Endothelial cell (in vitro differentiated cells): ENCODE results near the gene SEMA6B. TPM values are rescaled to one million over a fixed set of nuclear protein-coding genes. Genes with fewer than 3 reads are reported as not detected.

Experiments used
- DNase-seq: peaks from one replicate; pipeline ENCODE4 v3.0.0; 2021; ENCODE audit warnings: low spot score
- H3K27ac Mint-ChIP-seq: one replicate; pipeline ENCODE4 v1.8.0; 2021; ENCODE audit warnings: mixed read lengths, inconsistent platforms; ENCODE audit not compliant: unreplicated experiment
- H3K27me3 Mint-ChIP-seq: one replicate; pipeline ENCODE4 v1.8.0; 2021; ENCODE audit warnings: mild to moderate bottlenecking, moderate library complexity, mixed read lengths, inconsistent platforms; ENCODE audit not compliant: unreplicated experiment
- H3K36me3 Mint-ChIP-seq: one replicate; pipeline ENCODE4 v1.8.0; 2021; ENCODE audit warnings: mild to moderate bottlenecking, low read depth, mixed read lengths, inconsistent platforms; ENCODE audit not compliant: unreplicated experiment
- H3K4me1 Mint-ChIP-seq: one replicate; pipeline ENCODE4 v1.8.0; 2021; ENCODE audit warnings: mild to moderate bottlenecking, mixed read lengths, inconsistent platforms; ENCODE audit not compliant: unreplicated experiment
- H3K4me3 Mint-ChIP-seq: one replicate; pipeline ENCODE4 v1.8.0; 2021; ENCODE audit warnings: mild to moderate bottlenecking, mixed read lengths, inconsistent platforms; ENCODE audit not compliant: unreplicated experiment
- H3K9me3 Mint-ChIP-seq: one replicate; pipeline ENCODE4 v1.8.0; 2021; ENCODE audit warnings: mixed read lengths, inconsistent platforms; ENCODE audit not compliant: unreplicated experiment
- total RNA-seq: library from RNA; stranded (reverse); fragmentation: NEBNext Ultra II Directional; extraction: Animal tissue kit (Norgen Biotek cat#: 25700); gene quantifications from one replicate; pipeline ENCODE4 v1.2.1, GENCODE V29; 2021; ENCODE audit not compliant: unreplicated experiment
- TF ChIP-seq, protein P1 (sequence below): fragments of 200-600 bp; sonication (generic); IDR thresholded peaks from one replicate; pipeline ENCODE4 v1.5.0; 2021; ENCODE audit warnings: antibody characterized with exemption; ENCODE audit not compliant: unreplicated experiment

The SEMA6B gene
- total RNA-seq, 1 donor from 2014 or later: 43.7 TPM

DNA sequence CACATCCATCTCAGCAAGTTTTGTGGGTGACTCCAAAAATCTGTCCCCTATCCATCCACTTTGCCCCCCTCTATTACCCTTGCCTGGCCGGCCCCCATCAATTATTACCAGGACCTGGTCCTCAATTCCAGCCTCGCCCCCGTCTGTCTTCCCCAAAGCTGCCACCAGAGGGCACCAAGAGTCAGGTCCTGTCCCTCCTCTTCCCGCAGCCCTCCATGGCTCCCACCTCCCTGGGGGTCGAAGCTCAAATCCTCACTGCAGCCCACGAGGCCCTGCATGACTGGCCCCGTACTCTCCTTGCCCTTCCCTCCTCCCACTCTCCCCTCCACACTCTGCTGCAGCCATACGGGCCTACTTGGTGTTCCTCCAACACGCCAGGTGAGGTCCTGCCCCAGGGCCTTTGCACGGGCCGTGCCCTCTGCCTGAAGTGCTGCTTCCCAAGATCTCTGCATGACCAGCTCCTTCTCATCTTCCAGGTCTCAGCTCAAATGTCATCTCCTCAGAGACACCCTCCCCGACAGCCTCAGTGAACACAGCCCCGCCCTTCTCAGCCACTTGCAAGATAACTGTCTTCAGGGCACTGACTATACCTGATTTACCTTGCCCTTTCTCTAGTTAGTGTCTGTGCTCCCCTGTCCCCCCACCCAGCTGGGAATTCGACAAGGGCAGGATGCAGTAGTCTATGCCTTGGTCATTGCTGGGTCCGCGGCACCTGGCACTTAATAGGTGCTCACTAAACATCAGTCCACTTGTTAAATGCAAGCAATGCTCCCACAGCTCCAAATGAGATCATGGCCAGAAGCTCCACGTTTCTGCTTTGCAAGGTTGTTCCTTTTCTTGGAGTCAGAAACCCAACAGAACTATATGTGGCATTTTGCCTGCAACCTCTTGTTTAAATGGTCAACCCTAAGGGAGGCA is 16.8 kb upstream of the SEMA6B start:
- no peak overlapping the region for H3K4me3 Mint-ChIP-seq

DNA sequence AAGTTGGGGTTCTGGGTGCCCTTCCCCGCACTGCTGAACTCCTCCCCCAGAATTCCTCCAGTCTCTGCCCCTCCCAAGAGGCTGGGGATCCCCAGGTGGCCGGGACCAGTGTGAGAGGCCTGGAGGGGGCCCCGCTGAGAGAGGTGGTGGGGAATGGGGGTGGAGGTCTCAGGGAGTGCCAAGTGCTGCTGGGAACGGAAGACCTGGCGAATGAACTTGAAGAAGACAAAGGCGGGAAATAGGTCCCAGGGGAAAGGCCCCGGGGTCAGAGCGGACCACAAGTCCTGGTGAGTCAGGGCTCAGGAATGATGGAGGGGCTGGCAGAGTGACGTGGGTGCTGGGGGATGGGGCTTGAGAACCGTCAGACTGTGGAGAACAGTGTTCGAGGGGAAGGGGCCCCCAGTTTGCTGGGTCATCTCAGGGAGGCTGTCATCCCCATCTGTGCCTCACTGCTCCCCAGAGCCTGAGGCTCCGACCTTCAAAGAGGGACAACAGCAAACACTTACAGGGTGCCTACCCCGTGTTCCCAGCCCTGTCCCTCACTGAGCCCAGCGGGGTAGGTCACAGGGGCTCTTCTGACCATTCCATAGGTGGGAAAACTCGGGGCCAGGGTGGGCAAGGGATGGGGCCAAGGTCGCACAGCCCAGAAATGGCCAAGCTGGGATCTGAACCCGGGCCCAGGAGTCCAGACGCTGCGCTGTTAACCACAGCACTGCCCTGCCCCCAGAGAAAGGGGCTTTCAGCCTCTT is 16.0 kb upstream of the SEMA6B start:
- Mint-ChIP-seq H3K27ac (peak overlapping the region; percentile 75), H3K9me3 (no peaks in the 10 kb centered on the region), H3K36me3 (no peaks in the 10 kb centered on the region), H3K4me1 (peaks cover 14% of the 10 kb centered on the region), H3K4me3 (no peak overlapping the region), H3K27me3 (peaks cover 14% of the 10 kb centered on the region)
- DNase-seq: peak; percentile 71
- TF ChIP-seq, protein P1, sequence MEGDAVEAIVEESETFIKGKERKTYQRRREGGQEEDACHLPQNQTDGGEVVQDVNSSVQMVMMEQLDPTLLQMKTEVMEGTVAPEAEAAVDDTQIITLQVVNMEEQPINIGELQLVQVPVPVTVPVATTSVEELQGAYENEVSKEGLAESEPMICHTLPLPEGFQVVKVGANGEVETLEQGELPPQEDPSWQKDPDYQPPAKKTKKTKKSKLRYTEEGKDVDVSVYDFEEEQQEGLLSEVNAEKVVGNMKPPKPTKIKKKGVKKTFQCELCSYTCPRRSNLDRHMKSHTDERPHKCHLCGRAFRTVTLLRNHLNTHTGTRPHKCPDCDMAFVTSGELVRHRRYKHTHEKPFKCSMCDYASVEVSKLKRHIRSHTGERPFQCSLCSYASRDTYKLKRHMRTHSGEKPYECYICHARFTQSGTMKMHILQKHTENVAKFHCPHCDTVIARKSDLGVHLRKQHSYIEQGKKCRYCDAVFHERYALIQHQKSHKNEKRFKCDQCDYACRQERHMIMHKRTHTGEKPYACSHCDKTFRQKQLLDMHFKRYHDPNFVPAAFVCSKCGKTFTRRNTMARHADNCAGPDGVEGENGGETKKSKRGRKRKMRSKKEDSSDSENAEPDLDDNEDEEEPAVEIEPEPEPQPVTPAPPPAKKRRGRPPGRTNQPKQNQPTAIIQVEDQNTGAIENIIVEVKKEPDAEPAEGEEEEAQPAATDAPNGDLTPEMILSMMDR: no peak

More for the DNA sequence above, 16.8 kb upstream of the SEMA6B start:
- TF ChIP-seq, protein P1: peak; percentile 71
- no peaks in the 10 kb centered on the region for H3K36me3 Mint-ChIP-seq
- H3K27me3 Mint-ChIP-seq: peaks cover 14% of the 10 kb centered on the region
- H3K27ac Mint-ChIP-seq: peak overlapping the region; percentile 75
- H3K9me3 Mint-ChIP-seq: no peaks in the 10 kb centered on the region
- DNase-seq: peak; percentile 80
- H3K4me1 Mint-ChIP-seq: peaks cover 14% of the 10 kb centered on the region

- H3K27ac Mint-ChIP-seq: no peak overlapping the region
- peaks cover 7% of the 10 kb centered on the region for H3K27me3 Mint-ChIP-seq
- no peak overlapping the region for H3K4me3 Mint-ChIP-seq
- TF ChIP-seq, protein P1: no peak
- no peaks in the 10 kb centered on the region for H3K36me3 Mint-ChIP-seq
- H3K9me3 Mint-ChIP-seq: no peaks in the 10 kb centered on the region
- DNase-seq: no peak
- H3K4me1 Mint-ChIP-seq: peaks cover 14% of the 10 kb centered on the region
Measured at GRCh38 chr19:4573682-4574081, 14.2 kb upstream of the SEMA6B start.

DNA sequence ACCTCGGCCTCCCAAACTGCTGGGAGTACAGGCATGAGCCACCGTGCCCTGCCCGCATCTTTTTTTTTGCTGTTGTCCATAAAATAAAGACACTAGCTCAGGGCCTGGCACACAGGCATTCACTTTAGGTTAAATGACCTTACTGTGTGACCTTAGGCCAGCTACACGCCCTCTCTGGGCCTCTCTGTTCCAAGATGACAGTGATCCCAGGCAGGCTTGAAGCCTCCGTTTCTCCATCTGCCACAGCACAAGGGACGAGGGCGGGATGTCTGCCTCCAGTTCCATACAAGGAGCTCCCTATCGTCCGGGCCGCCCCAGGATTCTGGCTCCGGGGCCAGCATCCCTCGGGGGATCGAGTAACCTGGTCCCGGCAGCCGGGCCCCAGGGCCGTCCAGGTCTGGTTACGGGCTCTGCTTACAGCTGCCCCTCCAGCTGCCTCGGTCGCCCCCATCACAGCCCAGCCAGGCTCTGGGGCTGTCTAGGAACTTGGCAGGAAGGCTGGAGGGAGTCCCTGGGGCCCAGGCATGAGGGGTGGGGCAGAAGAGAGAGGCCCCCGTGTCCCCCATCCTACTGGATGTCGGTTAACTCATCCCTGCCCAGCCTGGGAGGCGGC is 11.9 kb upstream of the SEMA6B start:
- peaks cover 11% of the 10 kb centered on the region for H3K4me1 Mint-ChIP-seq
- TF ChIP-seq, protein P1: no peak
- no peaks in the 10 kb centered on the region for H3K36me3 Mint-ChIP-seq
- no peak for DNase-seq
- H3K27ac Mint-ChIP-seq: no peak overlapping the region
- no peaks in the 10 kb centered on the region for H3K9me3 Mint-ChIP-seq
- H3K4me3 Mint-ChIP-seq: no peak overlapping the region
- H3K27me3 Mint-ChIP-seq: peaks cover 5% of the 10 kb centered on the region
